HG02884 (cell line): ENCODE data around the gene IGF2BP1.
"Not testable (repeated sequence)": the region's sequence is repeated elsewhere in the genome, so short reads cannot be mapped to it uniquely, and the experiment has no call there.

Source experiments
- ATAC-seq: cut with Tn5 transposase; IDR thresholded peaks from one replicate; pipeline ENCODE4 v1.9.1; 2021; ENCODE audit warnings: mild to moderate bottlenecking, moderate library complexity; ENCODE audit not compliant: unreplicated experiment

The IGF2BP1 gene

GRCh38 chr17:48995304-48995973 lies 1.7 kb upstream of the IGF2BP1 start:
- no peak for ATAC-seq

- ATAC-seq = no peak
These were observed 1.0 kb upstream of the IGF2BP1 start for GRCh38 chr17:48995974-48996721.

- ATAC-seq = no peak
These were observed 473 bp upstream of the IGF2BP1 start for GRCh38 chr17:48996722-48997102.

- ATAC-seq = no peak
These were observed 822 bp downstream of the IGF2BP1 start for GRCh38 chr17:48997827-48998586.

GRCh38 chr17:48998587-48999440 lies 1.6 kb downstream of the IGF2BP1 start:
- no peak for ATAC-seq

- ATAC-seq = no peak
These were observed 3.8 kb downstream of the IGF2BP1 start for GRCh38 chr17:49000943-49001342.

GRCh38 chr17:49001671-49002070 lies 4.5 kb downstream of the IGF2BP1 start:
- ATAC-seq = no peak

- ATAC-seq = no peak
These were observed 5.1 kb downstream of the IGF2BP1 start for GRCh38 chr17:49002331-49002730.

GRCh38 chr17:49002766-49003165 lies 5.6 kb downstream of the IGF2BP1 start:
- no peak for ATAC-seq

- no peak for ATAC-seq
These were observed 6.6 kb downstream of the IGF2BP1 start for GRCh38 chr17:49003557-49004511.

GRCh38 chr17:49005140-49005539 lies 8.0 kb downstream of the IGF2BP1 start:
- ATAC-seq = no peak

GRCh38 chr17:49008908-49009307 lies 11.7 kb downstream of the IGF2BP1 start:
- ATAC-seq = not testable (repeated sequence)

GRCh38 chr17:49012769-49013255 lies 15.6 kb downstream of the IGF2BP1 start:
- ATAC-seq = no peak

GRCh38 chr17:49013311-49014213 lies 16.4 kb downstream of the IGF2BP1 start:
- no peak for ATAC-seq

- ATAC-seq = no peak
These were observed 18.2 kb downstream of the IGF2BP1 start for GRCh38 chr17:49015179-49015923.

GRCh38 chr17:49015924-49016774 lies 19.0 kb downstream of the IGF2BP1 start:
- no peak for ATAC-seq
